ENCODE measurements around the gene PCSK1N. TPM values are rescaled to one million over a fixed set of nuclear protein-coding genes. Genes with fewer than 3 reads are reported as not detected.
A peak's percentile ranks its signal among the peaks of the same experiment; 100 is the strongest.

Gene PCSK1N
- total RNA-seq, 3 donors from 2014 or later, result 11.1 to 19.7 (median 13.8) TPM

DNA sequence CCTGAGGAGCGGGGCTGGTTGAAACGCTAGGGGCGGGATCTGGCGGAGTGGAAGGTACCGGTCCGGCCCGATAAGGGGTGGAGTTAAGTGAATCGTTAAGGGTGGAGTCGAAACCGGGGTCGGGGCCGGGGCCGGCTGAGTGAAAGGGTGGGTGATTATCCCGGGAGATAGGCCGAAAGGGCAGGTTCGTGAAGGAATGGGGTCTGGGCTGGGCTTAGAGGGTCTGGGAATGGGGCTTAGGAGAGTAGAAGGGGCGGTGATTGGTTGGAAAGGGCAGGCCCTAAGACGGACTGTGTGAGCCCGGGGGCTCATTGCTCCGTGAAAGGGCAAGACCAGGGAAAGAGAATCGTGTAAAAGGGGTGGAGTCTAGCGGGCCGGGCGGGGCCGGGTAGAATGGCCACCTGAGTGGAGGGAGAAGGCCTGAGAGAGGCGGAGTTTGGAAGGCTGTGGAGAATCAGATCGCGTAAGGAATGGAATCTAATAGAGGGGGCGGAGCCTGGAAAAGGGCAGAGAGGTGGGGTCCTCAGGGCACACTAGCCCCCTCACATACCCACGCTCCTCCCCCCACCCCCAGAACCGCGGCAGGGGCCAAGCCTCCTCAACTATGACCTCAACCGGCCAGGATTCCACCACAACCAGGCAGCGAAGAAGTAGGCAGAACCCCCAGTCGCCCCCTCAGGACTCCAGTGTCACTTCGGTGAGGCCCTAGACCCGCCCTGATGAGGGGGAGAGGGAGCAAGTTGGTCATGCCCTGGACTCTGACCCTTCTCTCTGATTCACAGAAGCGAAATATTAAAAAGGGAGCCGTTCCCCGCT, 33.1 kb downstream of the PCSK1N start:
- H3K36me3 ChIP-seq (ENCODE audit: low read depth), result peaks cover 3% of the 10 kb centered on the region
- intact Hi-C loops (cut with DNase I, micrococcal nuclease), result no loop called here
- TF ChIP-seq, protein P1, sequence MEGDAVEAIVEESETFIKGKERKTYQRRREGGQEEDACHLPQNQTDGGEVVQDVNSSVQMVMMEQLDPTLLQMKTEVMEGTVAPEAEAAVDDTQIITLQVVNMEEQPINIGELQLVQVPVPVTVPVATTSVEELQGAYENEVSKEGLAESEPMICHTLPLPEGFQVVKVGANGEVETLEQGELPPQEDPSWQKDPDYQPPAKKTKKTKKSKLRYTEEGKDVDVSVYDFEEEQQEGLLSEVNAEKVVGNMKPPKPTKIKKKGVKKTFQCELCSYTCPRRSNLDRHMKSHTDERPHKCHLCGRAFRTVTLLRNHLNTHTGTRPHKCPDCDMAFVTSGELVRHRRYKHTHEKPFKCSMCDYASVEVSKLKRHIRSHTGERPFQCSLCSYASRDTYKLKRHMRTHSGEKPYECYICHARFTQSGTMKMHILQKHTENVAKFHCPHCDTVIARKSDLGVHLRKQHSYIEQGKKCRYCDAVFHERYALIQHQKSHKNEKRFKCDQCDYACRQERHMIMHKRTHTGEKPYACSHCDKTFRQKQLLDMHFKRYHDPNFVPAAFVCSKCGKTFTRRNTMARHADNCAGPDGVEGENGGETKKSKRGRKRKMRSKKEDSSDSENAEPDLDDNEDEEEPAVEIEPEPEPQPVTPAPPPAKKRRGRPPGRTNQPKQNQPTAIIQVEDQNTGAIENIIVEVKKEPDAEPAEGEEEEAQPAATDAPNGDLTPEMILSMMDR (IDR thresholded peaks at IDR 0.05), result no peak
- H3K4me3 ChIP-seq, result no peak overlapping the region
- no peaks in the 10 kb centered on the region for H3K9me3 ChIP-seq
- ATAC-seq, result peak; percentile 76
- H3K4me1 ChIP-seq (ENCODE audit: low read depth), result no peaks in the 10 kb centered on the region
- peak; percentile 89 to 91 (median 91) for DNase-seq

DNA sequence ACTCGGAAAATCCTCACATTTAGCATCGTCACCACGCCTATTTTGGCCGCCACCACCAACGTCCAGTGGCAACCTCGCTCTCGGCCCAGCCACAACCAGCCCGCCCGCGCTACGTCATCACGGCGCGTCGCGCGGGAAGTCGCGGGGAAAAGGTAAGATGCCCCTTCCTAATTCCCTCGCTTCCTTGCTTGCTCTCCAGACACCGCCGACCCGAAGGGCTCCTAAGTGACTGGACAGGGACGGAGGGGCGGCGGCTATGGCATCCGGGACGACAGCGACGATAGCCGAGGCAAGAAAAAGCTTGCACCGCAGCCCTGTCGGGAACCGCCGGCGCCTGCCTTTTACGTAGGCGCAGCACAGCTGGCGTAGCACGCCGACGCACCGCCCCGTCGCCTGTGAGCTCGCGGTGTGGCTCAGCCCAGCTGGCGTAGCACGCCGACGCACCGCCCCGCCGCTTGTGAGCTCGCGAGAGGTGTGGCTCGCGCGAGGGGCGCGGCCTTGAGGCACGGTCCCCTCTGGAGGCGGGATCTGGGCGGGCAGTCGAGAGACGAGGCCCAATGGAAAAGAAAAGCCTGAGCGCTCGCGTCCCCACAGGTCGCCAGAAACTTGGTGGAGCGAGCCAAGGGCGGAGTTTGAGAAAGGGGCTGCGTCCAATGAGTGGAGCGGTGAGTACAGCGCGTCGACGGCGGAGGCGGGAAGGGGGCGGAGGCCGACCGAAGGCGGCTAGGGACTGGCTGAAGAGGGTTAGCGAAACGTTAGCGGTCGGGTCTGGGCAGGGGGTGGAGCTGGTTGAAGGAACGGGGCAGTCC, 33.9 kb downstream of the PCSK1N start, which contains the start of gene HDAC6:
Gene HDAC6 (plus strand): TSS at position 788 of the 809 bp plus-strand sequence. CDS start 626 bp downstream, outside the sequence.
- TF ChIP-seq, protein P1 (IDR thresholded peaks at IDR 0.05), result no peak
- intact Hi-C loops (cut with DNase I, micrococcal nuclease), result no loop called here
- ATAC-seq (peak; percentile 90), DNase-seq (peak; percentile 94 to 98 (median 96))
- Histone ChIP-seq H3K9me3 (no peaks in the 10 kb centered on the region), H3K4me3 (peak within 1 kb of the TSS; percentile 26), H3K4me1 (ENCODE audit: low read depth) (no peaks in the 10 kb centered on the region), H3K36me3 (ENCODE audit: low read depth) (peaks cover 3% of the 10 kb centered on the region)

DNA sequence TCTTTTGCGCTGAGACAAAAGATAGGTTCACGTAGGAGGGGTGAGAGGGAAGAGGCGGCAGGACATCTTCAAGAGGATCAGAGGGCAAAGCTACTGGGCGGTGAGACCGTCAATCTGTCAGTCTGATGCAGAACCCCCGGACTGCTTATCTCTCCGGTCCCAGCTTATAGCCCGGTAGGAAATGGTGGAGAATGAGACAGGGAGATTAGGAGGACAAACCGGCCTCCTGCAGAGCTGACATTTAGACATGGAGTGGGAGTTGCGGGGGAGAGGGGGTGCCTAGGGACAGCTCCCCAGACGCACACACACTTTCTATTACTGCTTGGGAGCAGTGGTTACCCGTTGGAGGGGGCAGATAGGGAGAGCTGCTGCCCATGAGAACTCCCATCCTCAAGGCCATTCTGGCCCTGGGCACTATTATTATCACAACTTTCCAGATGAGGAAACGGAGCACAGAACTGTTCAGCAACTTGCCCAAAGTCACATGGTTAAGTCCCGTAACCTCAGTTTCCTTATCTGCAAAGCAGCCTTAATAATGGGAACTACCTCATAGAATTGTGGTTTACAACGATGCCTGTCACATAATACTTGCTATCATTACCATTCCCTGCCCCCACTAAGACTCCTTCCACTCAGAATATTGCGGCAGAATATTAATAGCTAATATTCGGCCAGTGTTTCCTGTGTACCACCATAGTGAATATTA, 34.7 kb downstream of the PCSK1N start:
- TF ChIP-seq, protein P1 (IDR thresholded peaks at IDR 0.05), result no peak
- Histone ChIP-seq H3K4me1 (ENCODE audit: low read depth) (no peaks in the 10 kb centered on the region), H3K36me3 (ENCODE audit: low read depth) (peaks cover 3% of the 10 kb centered on the region), H3K9me3 (no peaks in the 10 kb centered on the region), H3K4me3 (peak overlapping the region; percentile 26)
- peak in 1 of 3 donors; percentile 7 for DNase-seq
- intact Hi-C loops (cut with DNase I, micrococcal nuclease), result no loop called here
- no peak for ATAC-seq

DNA sequence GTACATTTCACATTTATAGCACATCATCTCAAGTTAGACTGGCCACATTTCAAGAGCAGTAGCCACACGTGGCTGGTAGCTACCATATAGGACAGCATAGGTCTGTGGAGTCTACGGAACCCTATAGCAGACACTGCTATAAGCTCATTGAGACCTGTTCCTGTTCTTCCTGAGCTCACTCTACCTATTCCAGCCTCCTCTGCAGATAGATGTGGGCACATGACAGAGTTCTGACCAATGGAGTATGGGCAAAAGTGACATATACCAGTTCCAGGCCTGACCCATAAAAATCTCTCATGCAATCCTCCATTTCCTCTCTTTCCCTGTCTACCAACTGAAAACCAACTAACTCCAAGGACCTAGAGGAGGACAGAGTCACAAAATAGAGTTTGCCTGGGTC, 37.1 kb downstream of the PCSK1N start:
- intact Hi-C loops (cut with DNase I, micrococcal nuclease), result no loop called here
- Histone ChIP-seq H3K9me3 (no peaks in the 10 kb centered on the region), H3K4me3 (no peak overlapping the region), H3K4me1 (ENCODE audit: low read depth) (no peaks in the 10 kb centered on the region), H3K36me3 (ENCODE audit: low read depth) (peaks cover 3% of the 10 kb centered on the region)
- TF ChIP-seq, protein P1 (IDR thresholded peaks at IDR 0.05), result no peak
- DNase-seq (no peak), ATAC-seq (no peak)

DNA sequence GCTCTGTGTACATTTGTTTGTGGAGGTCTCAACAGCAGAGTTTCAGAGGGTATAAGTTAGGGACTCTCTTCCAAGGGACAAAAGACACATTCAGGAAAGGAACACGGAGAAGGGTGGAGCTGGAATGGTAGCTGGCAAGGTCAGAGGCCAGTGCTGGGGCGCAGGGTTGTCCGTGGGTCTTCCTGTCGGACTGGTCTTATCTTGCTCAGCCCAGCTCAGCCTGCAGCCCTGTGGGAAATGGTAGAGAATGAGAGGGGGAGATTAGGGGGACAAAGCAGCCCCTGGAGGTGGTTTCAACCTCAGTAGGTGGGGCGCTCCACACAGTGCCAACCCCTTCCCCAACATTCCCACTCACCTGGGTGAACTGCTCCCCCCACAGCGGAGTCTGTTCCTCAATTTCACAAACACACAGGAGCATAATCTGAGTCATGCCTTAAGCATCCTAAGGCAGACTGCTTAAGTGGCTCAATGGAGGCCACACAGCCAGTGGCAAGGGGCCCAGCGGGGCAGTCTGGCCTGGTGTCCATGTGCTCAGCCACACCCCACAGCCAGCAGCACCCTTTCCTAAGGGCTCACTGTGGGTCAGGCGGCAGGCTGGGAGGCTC, 40.4 kb downstream of the PCSK1N start:
- Histone ChIP-seq H3K4me1 (ENCODE audit: low read depth) (no peaks in the 10 kb centered on the region), H3K9me3 (no peaks in the 10 kb centered on the region), H3K36me3 (ENCODE audit: low read depth) (no peaks in the 10 kb centered on the region), H3K4me3 (no peak overlapping the region)
- intact Hi-C loops (cut with DNase I, micrococcal nuclease), result no loop called here
- ATAC-seq, result no peak
- no peak for DNase-seq
- TF ChIP-seq, protein P1 (IDR thresholded peaks at IDR 0.05), result no peak

Measured in mucosa of descending colon (tissue), 3 donors.